ENCODE measurements around the gene PGGHG.
"Not testable (repeated sequence)": the region's sequence is repeated elsewhere in the genome, so short reads cannot be mapped to it uniquely, and the experiment has no call there.

PGGHG gene

GRCh38 chr11:313787-314553 lies 25.0 kb downstream of the PGGHG start, which contains the start of gene IFITM1:
Gene IFITM1, plus strand, starts transcription at chr11:314040. Its CDS starts 131 bp downstream, at chr11:314171.
- H3K9me3 ChIP-seq (ENCODE audit: low read length): no peaks in the 10 kb centered on the region
- peak within 1 kb of the TSS; percentile 48 for H3K4me3 ChIP-seq (ENCODE audit: low read length)
- H3K36me3 ChIP-seq (ENCODE audit: insufficient read depth, low read length): no peaks in the 10 kb centered on the region
- peaks cover 43% of the 10 kb centered on the region for H3K4me1 ChIP-seq (ENCODE audit: insufficient read depth, low read length)
- H3K27me3 ChIP-seq (ENCODE audit: insufficient read depth, low read length): no peaks in the 10 kb centered on the region
- H2AFZ ChIP-seq (ENCODE audit: low read depth, low read length): no peak within 1 kb of the TSS

GRCh38 chr11:314554-314875 lies 25.6 kb downstream of the PGGHG start:
- H2AFZ ChIP-seq (ENCODE audit: low read depth, low read length); H3K9me3 ChIP-seq (ENCODE audit: low read length); H3K36me3 ChIP-seq (ENCODE audit: insufficient read depth, low read length); H3K27me3 ChIP-seq (ENCODE audit: insufficient read depth, low read length): not testable (repeated sequence)
- peaks cover 40% of the 10 kb centered on the region for H3K4me1 ChIP-seq (ENCODE audit: insufficient read depth, low read length)
- H3K4me3 ChIP-seq (ENCODE audit: low read length): peak overlapping the region; percentile 48

- H3K4me1 ChIP-seq (ENCODE audit: insufficient read depth, low read length): peaks cover 38% of the 10 kb centered on the region
- no peak overlapping the region for H2AFZ ChIP-seq (ENCODE audit: low read depth, low read length)
- H3K27me3 ChIP-seq (ENCODE audit: insufficient read depth, low read length): no peaks in the 10 kb centered on the region
- H3K4me3 ChIP-seq (ENCODE audit: low read length): peak overlapping the region; percentile 37
- no peaks in the 10 kb centered on the region for H3K36me3 ChIP-seq (ENCODE audit: insufficient read depth, low read length)
- H3K9me3 ChIP-seq (ENCODE audit: low read length): no peaks in the 10 kb centered on the region
Measured at GRCh38 chr11:315051-315481, 26.1 kb downstream of the PGGHG start.

- no peak overlapping the region for H2AFZ ChIP-seq (ENCODE audit: low read depth, low read length)
- no peaks in the 10 kb centered on the region for H3K36me3 ChIP-seq (ENCODE audit: insufficient read depth, low read length)
- no peaks in the 10 kb centered on the region for H3K9me3 ChIP-seq (ENCODE audit: low read length)
- H3K4me1 ChIP-seq (ENCODE audit: insufficient read depth, low read length): peaks cover 38% of the 10 kb centered on the region
- peak overlapping the region; percentile 37 for H3K4me3 ChIP-seq (ENCODE audit: low read length)
- no peaks in the 10 kb centered on the region for H3K27me3 ChIP-seq (ENCODE audit: insufficient read depth, low read length)
Measured at GRCh38 chr11:315516-315994, 26.6 kb downstream of the PGGHG start.

- peaks cover 41% of the 10 kb centered on the region for H3K4me1 ChIP-seq (ENCODE audit: insufficient read depth, low read length)
- no peak overlapping the region for H2AFZ ChIP-seq (ENCODE audit: low read depth, low read length)
- H3K27me3 ChIP-seq (ENCODE audit: insufficient read depth, low read length): no peaks in the 10 kb centered on the region
- H3K36me3 ChIP-seq (ENCODE audit: insufficient read depth, low read length): no peaks in the 10 kb centered on the region
- no peaks in the 10 kb centered on the region for H3K9me3 ChIP-seq (ENCODE audit: low read length)
- peak overlapping the region; percentile 14 for H3K4me3 ChIP-seq (ENCODE audit: low read length)
Measured at GRCh38 chr11:316031-316701, 27.2 kb downstream of the PGGHG start.

- Histone ChIP-seq H3K27me3 (ENCODE audit: insufficient read depth, low read length) (no peaks in the 10 kb centered on the region), H3K4me1 (ENCODE audit: insufficient read depth, low read length) (peaks cover 38% of the 10 kb centered on the region), H3K36me3 (ENCODE audit: insufficient read depth, low read length) (no peaks in the 10 kb centered on the region), H3K9me3 (ENCODE audit: low read length) (no peaks in the 10 kb centered on the region), H2AFZ (ENCODE audit: low read depth, low read length) (no peak overlapping the region), H3K4me3 (ENCODE audit: low read length) (no peak overlapping the region)
Measured at GRCh38 chr11:316891-317301, 28.0 kb downstream of the PGGHG start.

- H3K4me1 ChIP-seq (ENCODE audit: insufficient read depth, low read length): peaks cover 32% of the 10 kb centered on the region
- H3K4me3 ChIP-seq (ENCODE audit: low read length); H3K36me3 ChIP-seq (ENCODE audit: insufficient read depth, low read length); H3K9me3 ChIP-seq (ENCODE audit: low read length); H2AFZ ChIP-seq (ENCODE audit: low read depth, low read length); H3K27me3 ChIP-seq (ENCODE audit: insufficient read depth, low read length): not testable (repeated sequence)
Measured at GRCh38 chr11:317668-318404, 28.9 kb downstream of the PGGHG start.

- Histone ChIP-seq H3K4me1 (ENCODE audit: insufficient read depth, low read length) (peaks cover 25% of the 10 kb centered on the region), H3K4me3 (ENCODE audit: low read length) (peak overlapping the region; percentile 45)
- not testable (repeated sequence) for H3K9me3 ChIP-seq (ENCODE audit: low read length); H3K36me3 ChIP-seq (ENCODE audit: insufficient read depth, low read length); H3K27me3 ChIP-seq (ENCODE audit: insufficient read depth, low read length); H2AFZ ChIP-seq (ENCODE audit: low read depth, low read length)
Measured at GRCh38 chr11:318405-319120, 29.6 kb downstream of the PGGHG start.

- not testable (repeated sequence) for H3K27me3 ChIP-seq (ENCODE audit: insufficient read depth, low read length); H2AFZ ChIP-seq (ENCODE audit: low read depth, low read length); H3K9me3 ChIP-seq (ENCODE audit: low read length); H3K36me3 ChIP-seq (ENCODE audit: insufficient read depth, low read length)
- Histone ChIP-seq H3K4me1 (ENCODE audit: insufficient read depth, low read length) (peaks cover 22% of the 10 kb centered on the region), H3K4me3 (ENCODE audit: low read length) (peak overlapping the region; percentile 70)
Measured at GRCh38 chr11:319121-319887, 30.4 kb downstream of the PGGHG start.

- H3K9me3 ChIP-seq (ENCODE audit: low read length); H3K36me3 ChIP-seq (ENCODE audit: insufficient read depth, low read length); H2AFZ ChIP-seq (ENCODE audit: low read depth, low read length); H3K27me3 ChIP-seq (ENCODE audit: insufficient read depth, low read length): not testable (repeated sequence)
- peaks cover 23% of the 10 kb centered on the region for H3K4me1 ChIP-seq (ENCODE audit: insufficient read depth, low read length)
- peak overlapping the region; percentile 70 for H3K4me3 ChIP-seq (ENCODE audit: low read length)
Measured at GRCh38 chr11:319888-320273, 31.0 kb downstream of the PGGHG start.

- Histone ChIP-seq H3K36me3 (ENCODE audit: insufficient read depth, low read length) (no peaks in the 10 kb centered on the region), H3K4me1 (ENCODE audit: insufficient read depth, low read length) (peaks cover 14% of the 10 kb centered on the region), H2AFZ (ENCODE audit: low read depth, low read length) (no peak overlapping the region), H3K4me3 (ENCODE audit: low read length) (no peak overlapping the region), H3K27me3 (ENCODE audit: insufficient read depth, low read length) (no peaks in the 10 kb centered on the region), H3K9me3 (ENCODE audit: low read length) (no peaks in the 10 kb centered on the region)
Measured at GRCh38 chr11:324156-324555, 35.2 kb downstream of the PGGHG start.

Data from neuron (in vitro differentiated cells).